Testis (tissue), 3 donors: ENCODE results near the gene TMEM186. TPM values are rescaled to one million over a fixed set of nuclear protein-coding genes. Genes with fewer than 3 reads are reported as not detected.

Source experiments
- DNase-seq: peaks from one replicate; pipeline ENCODE4 v3.0.0-alpha.2; 2019
- H3K27ac ChIP-seq, 2 donors: fragments of 200-600 bp; sonication (generic); one replicate each; pipeline ENCODE4 v1.5.1; 2019
- H3K27me3 ChIP-seq: fragments of 200-600 bp; sonication (generic); one replicate; pipeline ENCODE4 v1.5.1; 2019
- H3K36me3 ChIP-seq: fragments of 200-600 bp; sonication (generic); one replicate; pipeline ENCODE4 v1.5.1; 2017; ENCODE audit warnings: low read depth; ENCODE audit errors: missing control alignments
- H3K4me1 ChIP-seq: fragments of 200-600 bp; sonication (generic); one replicate; pipeline ENCODE4 v1.5.1; 2019
- H3K4me3 ChIP-seq, 2 donors: fragments of 200-600 bp; sonication (generic); one replicate each; pipeline ENCODE4 v1.5.1; 2017 to 2019
- H3K9me3 ChIP-seq: fragments of 200-600 bp; sonication (generic); one replicate; pipeline ENCODE4 v1.5.1; 2017
- POLR2A ChIP-seq: fragments of 450-650 bp; IDR thresholded peaks from one replicate; pipeline ENCODE4 v1.6.1; 2017; ENCODE audit warnings: antibody characterized with exemption, mild to moderate bottlenecking, moderate library complexity
- WGBS, 2 donors: methylation state at CpG; one replicate each; pipeline ENCODE4 v1.1.5; 2018; 5-methylcytosine and 5-hydroxymethylcytosine counted together
- intact Hi-C: fragments of 100-400 bp; cut with DNase I; formaldehyde crosslinking; loops from one replicate; pipeline ENCODE4 v1.15.1; 2023; ENCODE audit warnings: low total_unique reads
- polyA plus RNA-seq: library from polyadenylated mRNA; stranded (reverse); fragments of 350-450 nt; fragmentation: Illumina TruSeq; extraction: RNeasy Lipid Tissue Mini Kit (QIAGEN cat#74804); gene quantifications from one replicate; pipeline ENCODE4 v1.2.3, GENCODE V29; 2014; ENCODE audit warnings: low read depth, low replicate concordance; ENCODE audit not compliant: insufficient read depth
- total RNA-seq, 2 donors: library from RNA; depleted of rRNA; stranded (reverse); fragments of >200 nt; gene quantifications; one replicate each; pipeline ENCODE4 v1.2.3, GENCODE V29; 2016
- TF ChIP-seq, protein P1 (sequence below), 3 experiments: fragments of 450-650 bp in 2 of 3; fragments of 200-600 bp in 1 of 3; sonication (generic) in 1 of 3; IDR thresholded peaks; one replicate each; pipeline ENCODE4 v1.5.1; 2016 to 2019; ENCODE audit warnings: antibody characterized with exemption in 3 of 3, mild to moderate bottlenecking in 2 of 3, moderate library complexity in 1 of 3

TMEM186 gene
- total and polyA plus RNA-seq, 3 donors from 2014 or later: 11.6 to 15.5 (median 14.3) TPM

DNA sequence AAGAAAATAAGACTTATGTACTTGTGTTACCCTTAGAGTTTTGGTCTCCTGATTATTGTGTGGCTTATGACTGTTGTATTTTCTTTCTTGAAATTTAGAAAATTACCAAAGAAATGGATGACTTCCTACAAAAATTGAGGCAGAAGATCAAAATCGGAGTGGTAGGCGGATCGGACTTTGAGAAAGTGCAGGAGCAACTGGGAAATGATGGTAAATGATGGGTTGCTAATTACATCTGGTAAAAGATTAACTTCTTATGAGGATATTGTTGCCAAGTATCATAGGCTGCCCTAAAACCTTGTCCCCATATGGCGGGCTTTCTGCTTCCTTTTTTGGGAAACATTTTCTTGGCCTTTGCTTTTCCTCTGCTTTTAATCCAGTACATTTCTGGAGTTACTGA, 4.3 kb upstream of the TMEM186 start:
- peaks cover 15% of the 10 kb centered on the region for H3K4me1 ChIP-seq
- H3K27ac ChIP-seq: no peak overlapping the region
- no peak for DNase-seq
- intact Hi-C loops: no loop called here
- no peaks in the 10 kb centered on the region for H3K36me3 ChIP-seq
- no peaks in the 10 kb centered on the region for H3K27me3 ChIP-seq
- H3K9me3 ChIP-seq: no peaks in the 10 kb centered on the region
- H3K4me3 ChIP-seq: no peak overlapping the region
- TF ChIP-seq, protein P1, sequence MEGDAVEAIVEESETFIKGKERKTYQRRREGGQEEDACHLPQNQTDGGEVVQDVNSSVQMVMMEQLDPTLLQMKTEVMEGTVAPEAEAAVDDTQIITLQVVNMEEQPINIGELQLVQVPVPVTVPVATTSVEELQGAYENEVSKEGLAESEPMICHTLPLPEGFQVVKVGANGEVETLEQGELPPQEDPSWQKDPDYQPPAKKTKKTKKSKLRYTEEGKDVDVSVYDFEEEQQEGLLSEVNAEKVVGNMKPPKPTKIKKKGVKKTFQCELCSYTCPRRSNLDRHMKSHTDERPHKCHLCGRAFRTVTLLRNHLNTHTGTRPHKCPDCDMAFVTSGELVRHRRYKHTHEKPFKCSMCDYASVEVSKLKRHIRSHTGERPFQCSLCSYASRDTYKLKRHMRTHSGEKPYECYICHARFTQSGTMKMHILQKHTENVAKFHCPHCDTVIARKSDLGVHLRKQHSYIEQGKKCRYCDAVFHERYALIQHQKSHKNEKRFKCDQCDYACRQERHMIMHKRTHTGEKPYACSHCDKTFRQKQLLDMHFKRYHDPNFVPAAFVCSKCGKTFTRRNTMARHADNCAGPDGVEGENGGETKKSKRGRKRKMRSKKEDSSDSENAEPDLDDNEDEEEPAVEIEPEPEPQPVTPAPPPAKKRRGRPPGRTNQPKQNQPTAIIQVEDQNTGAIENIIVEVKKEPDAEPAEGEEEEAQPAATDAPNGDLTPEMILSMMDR (IDR thresholded peaks at IDR 0.05): no peak
- no peak for TF ChIP-seq POLR2A
- WGBS, 2 donors: 90 to 93% methylated on average over 4 of the region's 4 CpGs

DNA sequence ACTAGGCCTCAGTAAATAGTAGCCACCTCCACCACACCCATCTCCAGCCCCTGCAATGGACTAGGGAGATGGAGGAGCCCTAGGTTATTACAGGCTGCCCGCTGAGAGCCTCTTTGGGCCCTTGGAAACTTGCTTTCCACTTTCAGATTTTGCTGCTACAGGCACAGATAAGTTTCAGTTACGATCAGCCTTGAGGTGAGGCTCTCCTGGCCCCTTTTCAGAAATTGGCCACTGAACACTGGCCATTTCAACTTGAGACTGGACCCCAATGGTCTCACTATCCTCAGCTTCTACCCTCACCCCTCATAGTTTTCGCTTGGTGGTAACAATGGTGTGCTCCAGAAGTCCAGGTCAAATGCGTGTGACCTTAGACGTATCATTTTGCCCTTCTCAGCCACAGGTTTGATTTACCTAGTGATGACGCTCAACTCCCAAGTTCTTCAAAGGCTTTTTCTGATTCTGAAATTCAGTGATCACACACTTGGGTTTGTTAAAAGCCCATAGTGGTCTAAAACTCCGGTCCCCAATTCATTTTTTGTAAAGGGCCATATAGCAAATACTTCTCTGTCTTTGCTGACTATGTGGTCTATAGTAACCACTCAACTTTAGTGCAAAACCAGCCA, 1.2 kb upstream of the TMEM186 start:
- peak overlapping the region; percentile 86 to 95 for H3K4me3 ChIP-seq
- H3K4me1 ChIP-seq: peaks cover 20% of the 10 kb centered on the region
- no peaks in the 10 kb centered on the region for H3K36me3 ChIP-seq
- H3K27ac ChIP-seq: no peak overlapping the region
- DNase-seq: no peak
- H3K9me3 ChIP-seq: no peaks in the 10 kb centered on the region
- intact Hi-C loops: loop anchor here (10.0 kb wide), 1 partner anchor 134 kb away; no protein-coding TSS in a partner anchor
- TF ChIP-seq POLR2A: no peak
- TF ChIP-seq, protein P1 (IDR thresholded peaks at IDR 0.05): no peak
- WGBS, 2 donors: 42 to 48% methylated on average over 7 of the region's 7 CpGs
- H3K27me3 ChIP-seq: no peaks in the 10 kb centered on the region

DNA sequence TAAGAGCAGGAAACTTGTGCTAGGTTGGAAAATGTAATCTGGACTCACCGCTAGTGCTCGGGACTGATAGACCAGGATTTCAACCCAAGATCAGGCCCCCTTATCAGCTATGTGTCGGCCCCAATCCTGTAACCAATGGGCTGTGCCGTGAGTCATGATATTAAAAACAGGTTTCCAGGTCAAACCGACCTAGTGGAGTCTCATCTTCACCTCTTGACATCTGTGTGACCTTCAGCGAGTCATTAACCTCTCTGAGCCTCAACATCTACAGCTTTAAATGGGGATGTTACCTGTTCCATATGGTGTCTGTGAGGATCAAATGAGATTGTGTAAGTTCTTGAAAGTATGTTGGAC, 712 bp upstream of the TMEM186 start:
- Histone ChIP-seq H3K27me3 (no peaks in the 10 kb centered on the region), H3K4me3 (peak overlapping the region; percentile 86 to 95), H3K4me1 (peaks cover 20% of the 10 kb centered on the region), H3K27ac (peak overlapping the region in 1 of 2 donors; percentile 70), H3K36me3 (no peaks in the 10 kb centered on the region), H3K9me3 (no peaks in the 10 kb centered on the region)
- 0 to 3% methylated on average over 6 of the region's 6 CpGs for WGBS, 2 donors
- DNase-seq: no peak
- intact Hi-C loops: loop anchor here (10.0 kb wide), 1 partner anchor 133 kb away; no protein-coding TSS in a partner anchor
- TF ChIP-seq, protein P1 (IDR thresholded peaks at IDR 0.05): no peak
- TF ChIP-seq POLR2A: no peak

DNA sequence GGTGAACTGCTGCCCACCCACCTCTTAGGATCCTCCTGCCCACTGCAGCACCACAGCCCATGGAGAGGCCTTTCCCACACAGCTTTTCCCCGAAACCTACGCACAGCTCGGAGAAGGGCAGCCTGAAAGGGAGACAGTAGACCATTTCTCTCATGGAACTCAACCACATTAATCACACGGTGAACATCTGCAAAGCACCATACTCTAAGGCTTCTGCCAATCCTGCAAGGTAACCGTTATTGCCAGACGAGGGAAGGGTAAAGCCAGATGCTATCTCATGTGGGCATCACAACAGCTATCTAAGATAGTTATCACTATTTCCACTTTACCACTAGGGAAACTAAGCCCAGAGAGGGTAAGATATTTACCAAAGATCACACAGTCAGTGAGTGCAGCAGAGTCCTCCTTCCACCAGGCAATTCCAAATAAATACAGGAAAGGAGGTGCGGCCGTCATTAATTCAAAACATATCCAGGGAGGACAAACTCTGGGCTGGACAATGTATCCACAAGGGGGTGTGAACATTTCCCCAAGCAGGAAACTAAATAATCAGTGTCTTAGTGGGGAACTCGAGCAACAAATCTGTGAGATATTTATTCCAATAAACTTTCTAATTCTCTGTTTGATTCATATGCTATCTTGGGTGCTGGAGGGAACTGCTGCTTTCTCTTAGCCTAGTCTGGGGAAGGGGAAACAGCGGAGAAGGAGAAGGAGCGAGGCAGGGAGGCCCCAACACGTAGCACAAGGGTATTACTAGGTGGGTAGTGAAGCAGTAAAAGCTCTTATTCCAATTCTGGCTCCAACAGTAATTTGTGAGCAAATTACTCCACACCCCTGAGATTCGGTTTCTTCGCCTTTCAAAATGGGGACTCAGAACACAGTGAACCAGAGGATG, 723 bp downstream of the TMEM186 start:
- 30 to 35% methylated on average over 14 of the region's 14 CpGs for WGBS, 2 donors
- Histone ChIP-seq H3K27ac (peak overlapping the region; percentile 67 to 70), H3K4me1 (peaks cover 20% of the 10 kb centered on the region), H3K27me3 (no peaks in the 10 kb centered on the region), H3K9me3 (no peaks in the 10 kb centered on the region), H3K36me3 (no peaks in the 10 kb centered on the region), H3K4me3 (peak overlapping the region; percentile 86 to 95)
- DNase-seq: no peak
- intact Hi-C loops: loop anchor here (10.0 kb wide), 1 partner anchor 132 kb away; no protein-coding TSS in a partner anchor
- TF ChIP-seq, protein P1 (IDR thresholded peaks at IDR 0.05): peak in 1 of 3 experiments; percentile 3
- no peak for TF ChIP-seq POLR2A
